Stimulated activated CD8-positive, alpha-beta memory T cell treated with anti-CD3 and anti-CD28 coated beads, Interleukin-4, amount 100 ng/mL, for 4 hours (primary cell): ENCODE measurements around the gene CYP24A1.

Source experiments
- DNase-seq, 2 donors: peaks; one replicate each; pipeline ENCODE4 v3.0.0-alpha.2; 2020; ENCODE audit warnings: low read depth in 2 of 2, low spot score in 1 of 2

CYP24A1 gene

DNA sequence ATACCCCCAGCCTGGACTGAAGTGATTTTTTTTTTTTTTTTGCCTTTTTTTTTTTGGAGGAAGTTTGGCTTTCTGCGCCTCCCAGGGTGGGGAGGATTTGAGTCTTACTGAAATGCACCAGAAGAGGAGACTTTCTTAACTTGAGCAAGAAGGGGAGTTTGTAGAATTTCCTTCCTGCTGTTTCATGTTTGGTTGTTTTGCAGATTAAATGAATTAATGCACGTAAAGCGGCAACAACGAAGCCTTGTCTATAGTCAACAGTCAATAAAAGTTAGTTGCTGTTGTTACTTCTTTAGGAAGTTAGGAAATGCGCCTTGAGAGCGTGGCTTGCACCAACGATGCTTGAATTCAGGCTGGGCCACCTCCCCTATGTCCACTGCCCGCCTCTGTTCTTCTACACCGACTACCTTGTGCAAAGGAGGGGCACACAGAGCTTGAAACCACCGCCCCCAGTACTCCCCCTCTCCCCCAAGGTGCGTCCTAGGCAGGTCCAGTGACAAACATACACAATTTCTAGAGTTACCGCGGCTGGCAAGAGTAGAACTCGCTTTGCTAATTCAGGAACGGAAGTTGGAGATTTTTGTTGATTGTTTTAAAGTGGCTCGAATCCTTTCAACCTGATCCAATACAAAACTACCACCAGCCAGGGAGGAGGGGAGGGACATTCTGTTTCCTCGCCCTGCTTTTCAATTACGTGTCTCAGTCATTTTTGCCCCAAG is 830 bp upstream of the CYP24A1 start:
- DNase-seq: no peak

DNA sequence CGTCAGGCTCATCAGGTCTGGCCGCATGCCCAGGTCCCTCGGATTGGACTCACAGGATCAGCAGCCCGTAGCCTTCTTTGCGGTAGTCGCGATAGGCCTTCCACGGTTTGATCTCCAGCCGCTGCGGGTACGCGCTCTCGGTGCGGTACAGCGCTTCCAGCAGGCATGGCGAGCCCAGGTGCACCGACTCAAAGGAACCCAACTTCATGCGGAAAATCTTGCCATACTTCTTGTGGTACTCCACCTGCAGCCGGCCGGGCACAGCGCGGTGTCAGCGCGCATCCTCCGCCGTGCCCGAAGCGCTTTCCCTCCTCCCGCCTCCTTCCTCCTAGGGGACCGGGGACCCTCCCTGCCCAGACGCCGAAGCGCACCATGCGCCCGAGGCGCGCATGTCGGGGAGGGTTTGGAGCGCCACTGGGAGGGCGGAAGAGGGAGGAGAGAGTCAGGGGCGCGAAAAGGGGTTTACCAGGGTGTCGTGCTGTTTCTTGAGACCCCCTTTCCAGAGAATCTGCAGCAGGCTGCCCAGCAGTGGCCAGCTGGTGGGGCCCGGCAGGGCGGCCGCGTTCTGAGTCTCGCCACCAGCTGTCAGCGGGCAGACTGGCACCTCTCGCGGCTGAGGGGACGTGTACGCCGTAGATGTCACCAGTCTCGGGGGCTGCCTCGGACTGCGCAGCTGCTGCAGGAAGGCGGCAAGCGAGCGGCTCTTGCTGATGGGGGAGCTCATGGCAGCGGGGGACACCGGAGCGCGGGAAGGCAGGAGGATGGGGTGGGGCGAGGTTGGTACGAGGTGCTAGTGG is 732 bp downstream of the CYP24A1 start:
- DNase-seq: no peak

DNA sequence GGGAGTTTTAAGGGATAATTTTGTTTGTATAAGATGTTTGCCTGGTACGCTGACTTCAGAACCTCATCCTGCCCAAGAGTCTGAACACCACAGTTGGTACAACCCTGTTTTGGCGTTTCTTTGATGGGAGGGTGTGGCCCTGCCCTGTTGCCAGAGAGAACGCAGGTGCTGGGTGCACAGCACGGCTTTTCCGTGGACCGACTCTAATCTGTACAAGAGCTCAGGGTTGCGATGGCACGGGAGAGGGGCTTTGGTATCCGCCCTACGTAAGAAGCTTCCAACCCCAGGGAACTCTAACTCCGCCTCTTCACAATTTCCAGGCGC is 1.3 kb downstream of the CYP24A1 start:
- DNase-seq: no peak

DNA sequence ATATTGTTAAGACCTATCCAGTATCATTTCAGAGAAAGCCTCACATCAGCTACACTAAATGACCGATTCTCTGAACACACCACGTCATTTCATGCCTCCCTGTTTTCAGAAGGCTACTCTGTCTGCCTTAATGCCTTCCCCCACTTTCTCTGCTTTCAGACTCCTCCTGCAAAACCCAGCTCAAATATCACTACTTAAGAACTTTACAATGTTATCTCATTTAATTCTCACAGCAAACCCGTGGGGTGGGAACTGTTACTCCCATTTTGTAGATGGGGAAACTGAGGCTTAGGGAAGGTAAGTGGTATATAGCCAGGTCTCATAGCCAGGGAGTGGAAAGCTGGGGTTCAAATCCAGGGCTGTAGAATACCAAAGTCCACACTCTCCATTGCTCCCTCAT is 2.8 kb downstream of the CYP24A1 start:
- no peak for DNase-seq

DNA sequence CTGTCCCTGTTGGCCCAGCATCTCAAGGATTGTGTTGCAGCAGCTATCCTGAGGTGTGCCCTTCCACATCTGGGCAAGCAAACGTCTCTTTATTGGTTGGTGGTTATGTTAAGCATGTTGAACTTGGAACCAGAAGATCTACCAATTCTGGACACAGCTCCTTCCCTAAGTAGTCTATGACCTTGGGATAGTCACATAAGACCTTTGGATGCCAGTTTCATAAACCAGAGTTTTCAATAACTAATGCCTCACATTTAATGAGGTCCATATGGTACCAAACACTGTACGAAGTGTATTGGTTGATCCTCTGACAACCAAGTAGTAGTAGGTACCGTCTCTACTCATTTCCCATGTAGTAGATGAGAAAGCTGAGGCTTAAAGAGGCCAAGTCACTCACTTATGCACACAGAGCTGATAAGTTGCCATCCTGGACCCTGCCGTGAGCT is 3.7 kb downstream of the CYP24A1 start:
- no peak for DNase-seq

DNA sequence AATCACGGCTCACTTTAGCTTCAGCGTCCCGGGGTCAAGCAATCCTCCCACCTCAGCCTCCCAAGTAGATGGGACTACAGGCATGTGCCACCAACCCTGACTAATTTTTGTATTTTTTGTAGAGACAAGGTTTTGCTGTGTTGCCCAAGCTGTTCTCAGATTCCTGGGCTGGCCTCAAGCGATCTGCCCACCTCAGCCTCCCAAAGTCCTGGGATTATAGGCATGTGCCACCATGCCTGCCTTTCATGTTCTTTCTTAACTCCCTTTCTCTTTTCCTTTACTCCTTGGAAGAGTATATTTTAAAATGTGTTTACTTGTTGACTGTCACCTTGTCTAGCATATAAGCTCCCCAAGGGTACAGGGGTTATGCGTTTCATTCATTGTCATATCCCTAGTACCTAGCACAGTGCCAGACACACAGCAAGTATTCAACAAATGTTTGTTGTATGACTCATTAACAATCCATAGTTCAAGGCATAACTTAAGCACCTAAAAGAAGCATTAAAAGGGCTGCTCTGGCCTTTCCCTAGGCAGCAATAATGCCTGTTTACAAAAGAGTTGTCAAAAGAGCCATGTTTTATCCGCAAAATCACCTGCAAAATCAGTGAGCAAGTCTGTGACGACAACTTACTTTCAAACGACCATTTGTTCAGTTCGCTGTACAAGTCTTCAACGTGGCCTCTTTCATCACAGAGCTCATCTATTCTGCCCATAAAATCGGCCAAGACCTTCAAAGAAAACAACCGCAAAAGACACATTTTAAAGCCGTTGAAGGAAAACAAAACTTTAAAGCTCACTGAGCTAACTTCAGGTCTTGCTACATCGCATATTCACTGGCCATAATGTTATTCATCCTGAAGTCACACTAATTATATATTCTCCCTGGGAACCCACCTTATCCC is 4.6 kb downstream of the CYP24A1 start:
- no peak for DNase-seq

DNA sequence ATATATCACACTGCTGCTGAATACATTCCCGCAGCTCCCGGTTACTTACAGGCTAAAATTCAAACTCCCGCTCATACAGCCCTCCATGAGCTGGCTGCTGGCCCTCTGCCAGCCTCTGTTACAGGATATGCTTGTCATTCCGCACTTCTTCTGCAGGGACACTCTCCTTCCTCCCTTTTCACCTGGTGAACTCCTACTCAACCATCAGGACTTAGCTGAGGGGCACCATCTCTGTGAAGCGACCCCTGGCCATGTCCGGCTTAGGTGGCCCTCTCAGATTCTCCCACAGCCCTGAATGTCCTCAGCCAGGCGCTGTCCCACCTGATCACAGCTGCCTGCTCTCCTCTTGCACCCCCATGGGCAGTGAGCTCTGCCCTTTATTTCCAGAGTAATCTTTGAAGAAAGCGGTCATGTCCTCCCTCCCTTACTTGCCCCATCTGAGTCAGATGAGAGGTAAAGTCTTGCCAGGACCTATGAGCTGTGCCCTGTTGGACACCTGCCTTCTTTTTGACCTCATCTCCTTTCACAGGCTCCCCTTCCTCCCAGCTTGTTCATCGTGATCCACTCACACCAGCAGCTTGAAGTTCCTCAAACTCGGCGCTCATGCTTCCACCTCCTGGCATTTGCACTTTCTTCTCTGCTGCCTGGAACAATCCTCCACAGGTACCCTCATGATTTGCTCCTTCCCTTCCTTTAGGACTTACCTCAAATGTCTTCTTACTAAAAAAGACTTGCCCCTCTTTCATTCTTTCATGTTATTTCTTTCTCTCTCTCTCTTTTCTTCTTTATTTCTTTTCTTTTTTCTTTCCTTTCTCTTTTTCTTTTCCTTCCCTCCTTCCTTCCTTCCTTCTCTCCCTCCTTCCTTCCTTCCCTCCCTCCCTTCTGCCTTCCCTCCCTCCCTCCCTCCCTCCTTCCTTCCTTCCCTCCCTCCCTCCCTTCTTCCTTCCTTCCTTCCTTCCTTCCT is 5.6 kb downstream of the CYP24A1 start:
- DNase-seq: no peak

DNA sequence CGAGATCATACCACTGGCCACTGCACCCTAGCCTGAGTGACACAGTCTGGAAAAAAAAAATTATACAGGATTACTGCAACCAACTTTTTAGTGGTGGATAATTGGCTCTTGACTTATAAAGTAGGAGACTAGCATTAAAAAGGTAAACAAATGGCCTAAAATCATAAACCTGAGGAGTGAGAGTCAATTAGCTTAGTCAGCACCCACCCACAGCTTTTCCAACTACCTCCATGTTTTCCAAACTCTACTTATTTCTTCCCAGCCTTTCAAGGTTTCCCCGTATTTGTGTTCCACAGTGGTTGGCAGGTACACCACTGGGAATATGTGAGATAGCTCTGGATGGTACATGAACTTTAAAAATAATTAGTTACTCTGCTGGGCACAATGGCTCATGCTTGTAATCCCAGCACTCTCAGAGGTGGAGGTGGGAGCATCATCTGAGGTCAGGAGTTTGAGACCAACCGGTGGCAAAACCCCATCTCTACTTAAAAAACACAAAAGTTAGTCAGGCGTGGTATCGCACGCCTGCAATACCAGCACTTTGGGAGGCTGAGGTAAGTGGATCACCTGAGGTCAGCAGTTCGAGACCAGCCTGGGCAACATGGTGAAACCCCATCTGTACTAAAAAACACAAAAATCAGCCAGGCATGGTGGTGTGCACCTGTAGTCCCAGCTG is 6.7 kb downstream of the CYP24A1 start:
- DNase-seq: no peak

DNA sequence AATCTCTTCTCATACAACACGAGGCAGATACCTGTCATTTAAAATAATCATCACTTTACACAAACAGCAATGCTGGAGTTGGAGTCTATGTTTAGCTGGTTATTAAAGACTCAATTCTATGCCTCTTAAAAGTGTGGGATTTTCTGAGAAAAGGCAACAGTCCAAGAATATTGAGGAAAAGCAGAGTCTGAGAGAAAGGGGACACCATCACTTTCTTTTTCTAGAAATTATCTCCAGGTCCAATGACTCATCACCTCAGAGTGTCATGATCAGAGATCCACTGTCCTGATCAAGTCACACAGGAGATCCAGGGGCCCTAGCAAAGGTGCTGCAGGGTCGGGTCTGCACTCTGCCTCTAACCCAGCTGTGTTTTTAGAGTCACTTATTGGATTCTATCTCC is 8.0 kb downstream of the CYP24A1 start:
- no peak for DNase-seq

DNA sequence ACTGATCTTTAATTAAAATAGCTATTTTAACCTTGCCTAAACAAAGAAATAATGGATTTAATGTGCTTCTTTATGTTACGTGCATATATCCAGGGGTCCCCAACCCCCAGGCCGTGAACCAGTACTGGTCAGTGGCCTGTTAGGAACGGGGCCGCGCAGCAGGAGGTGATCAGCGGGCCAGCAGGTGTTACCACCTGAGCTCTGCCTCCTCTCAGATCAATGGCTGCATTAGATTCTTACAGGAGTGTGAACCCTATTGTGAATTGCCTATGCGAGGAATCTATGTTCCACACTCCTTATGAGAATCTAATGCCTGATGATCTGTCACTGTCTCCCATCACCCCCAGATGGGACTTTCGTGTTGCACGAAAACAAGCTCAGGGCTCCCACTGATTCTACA is 8.8 kb downstream of the CYP24A1 start:
- DNase-seq: no peak

DNA sequence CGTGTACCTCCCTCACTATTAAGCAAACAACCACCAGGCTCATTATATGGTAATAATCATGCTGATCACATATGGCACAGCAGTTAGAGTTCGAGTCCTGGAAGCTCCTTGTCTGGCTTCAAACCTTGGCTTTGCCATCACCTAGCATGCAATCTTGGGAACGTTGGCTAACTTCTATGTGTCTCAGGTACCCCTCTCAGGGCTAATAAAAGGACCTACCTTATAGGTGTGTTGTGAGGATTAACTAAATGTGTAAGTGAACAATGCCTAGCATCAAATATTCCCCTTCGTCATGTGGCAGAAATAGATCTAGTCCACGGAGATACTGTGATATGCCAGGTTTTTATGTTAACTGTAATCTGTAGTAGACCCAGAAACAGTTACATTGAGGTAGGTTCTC is 10.4 kb downstream of the CYP24A1 start:
- DNase-seq: no peak

DNA sequence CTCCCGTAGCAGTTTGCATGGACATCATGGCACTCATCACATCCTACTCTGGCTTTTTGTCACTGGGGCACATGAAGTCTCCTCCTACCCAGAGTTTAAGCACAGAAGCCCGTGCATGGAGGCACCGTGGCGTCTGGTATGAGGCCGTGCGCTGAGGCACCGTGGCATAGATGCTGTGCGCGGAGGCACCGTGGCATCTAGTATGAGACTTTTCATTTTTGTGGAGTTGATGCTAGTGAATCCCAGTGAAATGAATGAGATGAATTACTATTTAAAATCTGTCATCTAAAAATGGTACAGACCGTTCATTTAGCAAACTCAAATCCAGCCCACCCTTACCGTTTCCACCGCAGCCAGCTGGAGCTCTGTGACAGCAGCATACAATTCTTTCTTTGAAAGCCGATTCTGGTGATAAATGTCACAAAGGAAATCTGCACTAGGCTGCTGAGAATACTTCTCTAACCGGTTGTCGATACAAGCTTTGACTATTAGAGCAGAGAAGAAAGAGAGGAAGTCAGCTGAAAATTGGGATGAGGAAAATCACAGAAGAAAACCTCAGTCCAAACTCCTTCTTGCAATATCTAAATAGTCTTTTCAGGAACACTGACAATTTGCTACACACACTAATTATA is 11.3 kb downstream of the CYP24A1 start:
- DNase-seq: no peak

DNA sequence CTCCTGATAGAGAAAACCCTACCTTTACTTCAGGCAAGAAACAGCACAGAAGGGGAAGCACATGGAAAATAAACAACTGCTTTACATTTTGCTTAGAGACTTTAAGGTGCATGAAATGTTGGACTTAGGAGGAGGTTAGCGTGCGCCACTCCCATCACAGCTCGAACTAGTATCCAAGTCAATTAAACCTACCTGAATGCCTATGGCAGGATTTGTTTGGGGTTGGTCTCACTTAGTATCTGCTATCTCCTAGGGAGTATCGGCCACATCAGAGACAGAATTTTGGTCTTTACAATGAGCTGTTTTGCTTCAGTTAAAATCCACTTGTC is 12.0 kb downstream of the CYP24A1 start:
- DNase-seq: no peak

DNA sequence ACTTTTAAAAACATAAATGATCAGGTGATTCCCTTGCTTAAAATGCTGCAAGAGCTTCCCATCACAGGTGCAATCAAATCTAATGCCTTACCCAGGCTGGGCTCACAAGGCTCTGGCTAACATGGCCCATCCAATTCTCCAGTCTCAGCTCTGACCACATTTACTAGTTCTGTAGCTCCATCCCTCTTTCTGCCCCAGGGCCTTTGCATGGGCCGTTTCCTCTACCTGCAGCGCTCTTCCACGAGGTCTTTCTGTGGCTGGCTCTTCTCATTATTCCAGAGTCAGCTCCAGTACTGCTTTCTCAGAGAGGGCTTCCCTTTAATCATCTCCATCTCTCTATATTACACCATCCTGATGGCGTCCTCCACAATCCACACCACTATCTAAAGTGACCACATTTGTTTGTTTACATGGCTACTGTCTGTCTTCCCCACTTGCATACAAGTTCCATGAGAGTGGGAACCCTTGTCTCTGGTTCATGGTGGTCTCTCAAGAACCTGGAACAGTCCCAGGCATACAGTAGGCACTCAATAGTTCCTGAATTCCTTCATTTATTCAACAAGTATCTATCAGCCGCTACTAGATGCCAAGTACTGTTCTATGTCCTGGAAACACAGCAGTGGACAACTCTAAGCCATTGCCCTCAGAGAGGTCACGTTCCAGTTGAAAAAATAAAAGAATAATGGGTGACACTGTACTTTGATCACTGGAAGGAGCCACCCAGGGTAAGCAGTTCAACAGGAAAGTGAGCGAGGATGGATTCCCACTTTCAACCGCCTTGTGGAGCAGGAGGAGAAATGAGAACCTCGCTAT is 12.6 kb downstream of the CYP24A1 start:
- no peak for DNase-seq

DNA sequence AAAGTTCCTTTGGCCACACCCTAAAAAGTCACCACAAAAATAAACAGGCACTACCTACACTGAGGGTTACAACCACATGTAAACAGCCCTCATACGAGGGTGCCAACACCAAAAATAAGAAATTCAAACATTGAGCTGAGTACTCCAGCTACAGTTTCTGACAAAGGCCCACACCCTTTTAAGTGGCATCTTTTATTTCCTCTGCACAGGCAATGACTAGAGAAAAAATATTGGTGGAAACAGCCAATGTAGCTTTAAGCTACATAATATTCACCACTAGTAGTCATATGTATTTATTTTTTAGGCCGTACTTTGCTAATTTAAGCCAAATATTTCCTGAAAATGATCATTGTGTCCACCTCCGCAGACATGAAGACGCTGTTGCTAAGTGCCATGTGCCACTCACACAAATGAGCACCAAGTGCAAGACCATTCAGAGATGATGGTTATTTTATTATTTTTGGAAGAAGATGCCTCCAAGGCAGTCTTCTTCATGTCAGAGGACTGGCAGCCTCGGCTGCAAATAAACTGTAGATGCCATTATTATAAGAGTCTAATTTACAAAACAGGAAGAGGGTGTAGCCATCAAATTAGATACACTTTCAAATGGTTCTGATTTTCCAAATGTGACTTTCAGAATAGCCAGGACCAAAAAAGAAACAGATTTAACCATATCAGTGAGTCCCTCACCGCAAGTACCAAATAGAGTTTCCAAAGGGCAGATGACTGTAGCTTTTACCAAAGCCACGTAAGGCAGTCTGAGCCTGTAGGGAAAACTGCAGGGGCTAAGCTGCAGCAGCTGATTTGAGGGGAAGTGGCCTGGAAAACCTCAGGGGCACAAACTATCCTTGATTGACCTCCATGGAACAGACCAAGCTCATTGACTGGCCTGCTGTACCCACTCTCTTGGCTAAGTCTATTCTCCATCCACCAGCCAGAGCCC is 13.4 kb downstream of the CYP24A1 start:
- no peak for DNase-seq

DNA sequence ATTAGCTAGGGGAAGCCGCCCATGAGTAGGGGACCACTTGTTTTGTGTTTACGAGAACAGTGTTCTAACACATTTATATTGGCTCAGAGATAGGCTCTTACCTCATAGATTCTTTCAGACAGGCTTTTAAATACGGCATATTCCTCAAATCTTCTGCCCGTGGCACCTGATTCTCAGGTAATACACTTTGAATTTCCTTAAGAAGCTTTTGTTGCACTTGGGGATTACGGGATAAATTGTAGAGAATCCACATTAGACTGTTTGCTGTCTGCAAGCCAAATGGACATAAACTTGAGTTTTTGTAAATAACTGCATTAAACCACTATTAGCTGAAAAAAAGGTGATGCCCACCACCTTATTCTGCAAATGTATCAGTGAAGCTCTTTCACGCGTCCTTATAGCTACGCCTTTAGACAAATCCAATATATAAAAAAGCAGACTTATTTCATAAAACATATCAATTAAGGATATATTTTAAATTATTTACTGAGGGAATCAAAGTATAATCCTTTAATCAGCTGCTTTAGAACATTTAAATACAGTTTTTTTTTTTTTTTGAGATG is 14.8 kb downstream of the CYP24A1 start:
- DNase-seq: no peak

DNA sequence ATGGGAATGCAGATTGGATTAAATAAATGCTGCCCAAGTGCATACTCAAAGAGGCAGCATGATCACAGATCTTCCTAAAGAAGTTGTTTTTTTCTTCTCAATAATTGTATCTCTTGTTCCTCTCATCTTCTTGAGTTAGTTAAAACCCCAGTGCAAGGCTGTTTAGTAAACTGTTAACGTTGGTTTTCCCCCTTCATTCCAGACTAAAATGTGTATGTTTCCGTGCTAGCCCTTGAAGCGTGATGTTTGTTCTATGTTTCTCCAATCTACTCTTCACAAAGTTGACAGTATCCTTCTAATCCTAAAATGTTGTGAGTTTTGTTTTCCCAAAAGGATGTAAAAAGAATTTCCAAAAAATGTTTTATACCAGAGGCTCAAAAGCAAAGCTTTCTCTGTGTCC is 15.6 kb downstream of the CYP24A1 start:
- no peak for DNase-seq
